Fibroblast of skin of scalp (primary cell): ENCODE measurements around the gene TRIM4.
"Not testable (repeated sequence)": the region's sequence is repeated elsewhere in the genome, so short reads cannot be mapped to it uniquely, and the experiment has no call there.

Experiments
- DNase-seq: peaks from one replicate; pipeline ENCODE4 v3.0.0-alpha.2; 2013

The TRIM4 gene

DNA sequence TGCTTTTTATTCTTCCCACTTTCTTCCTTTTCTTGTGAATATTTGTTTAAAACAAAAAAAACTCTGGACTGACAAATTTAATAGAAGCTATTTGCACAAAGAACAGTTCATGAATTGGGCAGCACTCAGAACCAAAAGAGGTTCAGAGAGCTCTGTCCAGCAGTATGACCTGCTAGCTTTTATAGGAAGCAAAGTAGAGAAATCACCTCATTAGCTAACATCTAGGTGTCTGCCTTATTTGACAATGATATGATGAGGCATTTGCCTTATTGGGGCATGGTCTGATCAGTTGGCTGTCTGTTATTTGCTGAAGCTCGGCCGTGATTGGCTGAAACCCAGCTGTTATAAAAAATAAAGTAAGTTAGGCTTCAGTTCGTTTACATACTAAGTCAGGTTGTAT lies 819 bp upstream of the TRIM4 start:
- DNase-seq = no peak

DNA sequence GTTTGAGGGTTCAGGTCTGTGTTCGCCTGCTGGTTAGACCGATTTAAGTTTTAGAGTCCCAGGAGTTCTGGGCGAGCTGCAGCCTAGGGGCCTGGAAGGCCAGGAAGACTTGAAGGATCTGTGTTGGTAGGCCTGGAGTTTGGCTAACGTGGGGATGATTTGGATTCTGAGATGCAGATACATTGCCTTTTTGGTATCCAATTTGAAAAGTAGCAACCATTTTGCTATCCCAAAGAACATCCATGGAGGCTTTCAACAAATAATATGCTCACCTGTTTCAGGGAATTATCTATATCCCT lies 433 bp upstream of the TRIM4 start:
- DNase-seq = no peak

DNA sequence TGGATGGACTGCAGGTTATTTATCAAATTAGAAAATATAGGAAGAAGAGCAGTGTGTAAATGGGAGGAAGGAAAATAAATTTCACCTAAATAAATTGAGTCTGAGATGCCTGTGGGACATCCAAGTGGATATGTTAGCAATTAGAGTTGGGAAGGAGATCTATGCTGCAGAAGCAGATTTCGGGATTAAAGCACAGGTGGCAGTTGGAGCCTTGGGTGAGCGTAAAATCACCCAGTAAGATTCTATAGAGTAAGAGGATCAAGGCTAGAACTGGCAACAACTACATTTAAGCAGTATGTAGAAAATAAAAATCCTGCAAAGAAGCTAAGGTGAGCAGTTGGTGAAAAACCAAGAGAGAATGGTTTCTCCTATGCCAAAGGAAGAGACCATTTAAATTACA lies 8.4 kb downstream of the TRIM4 start:
- no peak for DNase-seq

DNA sequence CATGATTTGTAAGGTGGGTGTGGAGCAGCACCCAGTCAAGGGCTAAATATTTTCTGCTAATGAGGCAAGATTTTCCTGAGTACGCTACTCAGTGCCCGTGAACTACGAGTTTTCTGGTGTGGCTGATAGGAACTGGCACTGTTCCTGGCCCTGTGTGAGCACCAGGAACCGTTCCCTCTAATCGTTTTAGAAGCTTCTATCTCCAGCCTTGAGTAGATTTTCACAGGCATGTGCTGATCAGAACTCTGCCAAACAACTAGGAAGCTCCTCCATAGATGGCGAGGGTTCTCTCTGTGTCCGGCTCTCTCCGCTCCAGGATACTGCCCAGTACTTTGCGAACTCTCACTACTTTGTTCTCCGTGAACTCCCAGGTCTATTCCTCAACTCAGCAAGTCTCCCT lies 17.7 kb downstream of the TRIM4 start:
- DNase-seq = no peak

DNA sequence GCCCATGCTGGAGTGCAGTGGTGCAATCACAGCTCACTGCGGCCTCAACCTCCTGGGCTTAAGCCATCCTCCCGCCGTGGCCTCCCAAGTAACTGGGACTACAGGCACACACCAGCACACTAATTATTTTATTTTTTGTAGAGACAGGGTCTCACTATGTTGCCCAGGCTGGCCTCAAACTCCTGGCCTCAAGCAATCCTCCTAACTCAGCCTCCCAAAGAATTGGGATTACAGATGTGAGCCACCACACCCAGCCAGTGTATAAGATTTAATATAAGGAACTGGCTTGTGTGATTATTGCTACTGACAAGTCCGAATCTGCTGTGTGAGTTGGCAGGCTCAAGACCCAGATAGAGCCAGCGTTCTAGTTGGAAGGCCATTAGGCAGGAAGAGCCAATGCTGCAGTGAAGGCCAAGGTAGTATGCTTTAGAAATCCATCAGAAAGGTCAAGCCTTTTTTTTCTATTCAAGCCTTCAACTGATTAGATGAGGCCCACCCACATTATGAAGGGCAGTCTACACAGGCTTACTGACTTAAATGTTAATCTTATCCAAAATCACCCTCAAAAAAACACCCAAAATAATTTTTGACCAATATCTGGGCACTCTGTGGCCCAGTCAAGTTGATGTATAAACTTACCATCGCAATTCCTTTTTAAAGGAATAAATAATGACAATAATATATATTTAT lies 19.4 kb downstream of the TRIM4 start:
- no peak for DNase-seq

DNA sequence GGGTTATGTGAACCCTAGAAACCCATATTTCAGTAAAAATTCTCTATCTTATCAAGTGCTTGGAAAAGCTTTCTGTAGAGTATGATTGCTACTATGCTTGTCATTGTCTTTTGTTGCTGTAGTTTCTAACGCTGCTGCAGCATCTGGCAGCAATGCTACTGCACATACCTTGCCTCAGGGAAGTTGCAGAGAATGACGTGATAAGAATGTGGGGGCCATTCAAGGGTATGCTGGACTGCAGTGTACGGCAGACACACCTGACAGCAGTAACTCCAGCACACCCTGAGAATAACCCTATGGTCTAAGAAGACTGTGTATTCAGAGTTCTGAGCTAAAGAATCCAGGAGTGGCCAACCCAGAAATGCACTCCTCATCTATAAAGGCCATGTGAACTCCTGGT lies 20.5 kb downstream of the TRIM4 start:
- DNase-seq = no peak

DNA sequence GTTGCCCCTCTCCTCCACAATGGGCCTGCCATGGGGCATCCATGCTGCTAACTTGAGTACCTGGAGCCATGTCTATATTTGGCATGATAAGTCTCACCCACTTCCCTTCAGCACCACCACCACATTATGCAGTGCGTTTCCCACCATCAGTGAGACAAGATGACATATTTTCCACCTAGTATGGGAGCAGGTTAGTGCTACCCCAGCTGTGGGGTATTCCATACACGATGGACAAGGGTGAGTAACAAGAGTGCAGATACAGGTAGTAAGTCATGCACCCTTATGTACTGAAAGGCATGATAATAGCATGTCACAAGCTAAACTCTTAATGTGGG lies 21.3 kb downstream of the TRIM4 start:
- DNase-seq = no peak

DNA sequence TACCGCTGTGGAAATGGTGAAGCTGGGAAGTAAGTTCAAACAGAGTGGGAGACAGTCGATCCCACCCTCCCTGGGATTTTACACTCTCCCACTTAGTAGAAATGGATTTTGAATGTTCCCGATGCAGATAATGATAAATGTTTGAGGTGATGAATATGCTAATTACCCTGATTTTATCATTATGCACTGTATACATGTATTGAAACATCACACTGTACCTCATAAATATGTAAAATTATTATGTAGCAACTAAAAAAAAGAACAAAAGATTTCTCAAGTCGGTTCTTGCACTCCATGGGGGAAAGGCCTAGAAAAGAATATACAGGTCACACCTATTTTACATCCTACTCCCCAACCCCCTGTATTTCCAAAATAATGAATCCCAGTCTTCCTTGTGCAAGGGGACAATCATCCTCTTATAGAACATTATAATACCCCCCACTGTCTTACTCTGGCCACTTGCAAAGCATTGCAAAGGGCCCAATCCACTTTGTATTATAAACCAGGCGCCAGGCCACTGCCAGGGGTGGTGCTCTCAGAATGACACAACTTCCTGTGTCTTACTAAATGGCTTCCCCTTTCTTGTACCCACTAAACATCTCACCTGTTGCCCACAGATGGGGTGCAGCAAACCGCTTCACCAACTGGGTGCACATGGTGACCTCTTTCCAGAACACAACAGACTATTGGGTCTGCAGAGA lies 21.9 kb downstream of the TRIM4 start:
- DNase-seq = no peak

DNA sequence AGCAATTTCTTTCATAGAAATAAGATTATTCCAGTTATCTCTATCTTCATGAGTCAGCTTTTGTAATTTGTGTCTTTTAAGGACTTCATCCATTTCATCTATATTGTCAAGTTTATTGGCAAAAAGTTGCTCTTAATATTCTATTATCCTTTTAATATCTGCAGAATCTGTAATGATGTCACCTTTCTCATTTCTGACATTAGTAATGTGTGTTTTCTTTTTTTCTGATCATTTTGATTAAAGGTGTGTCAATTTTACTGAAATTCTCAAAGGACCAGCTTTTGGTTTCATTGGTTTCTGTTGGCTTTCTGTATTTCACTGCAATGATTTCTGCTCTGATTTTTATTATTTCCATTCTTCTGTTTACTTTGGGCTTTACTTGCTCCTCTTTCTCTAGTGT lies 24.6 kb downstream of the TRIM4 start:
- DNase-seq = no peak

DNA sequence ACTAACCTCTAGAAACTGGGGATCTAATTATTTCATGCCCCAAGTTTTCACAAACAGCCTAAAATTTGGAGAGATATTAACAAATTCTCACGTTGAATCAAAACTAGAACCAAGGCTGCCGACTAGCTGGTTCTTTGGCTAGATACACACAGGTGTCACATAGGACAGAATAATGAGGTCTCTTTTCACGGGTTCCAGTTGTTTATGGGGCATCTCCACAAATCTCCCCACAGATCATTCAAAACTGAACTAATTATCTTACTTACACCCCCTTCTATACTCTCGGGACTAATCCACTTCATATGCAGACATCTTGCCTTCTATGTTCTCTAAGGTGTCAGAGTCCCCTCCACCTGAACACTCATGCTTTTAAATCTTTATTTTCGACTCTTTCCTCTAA lies 26.1 kb downstream of the TRIM4 start:
- DNase-seq = no peak

DNA sequence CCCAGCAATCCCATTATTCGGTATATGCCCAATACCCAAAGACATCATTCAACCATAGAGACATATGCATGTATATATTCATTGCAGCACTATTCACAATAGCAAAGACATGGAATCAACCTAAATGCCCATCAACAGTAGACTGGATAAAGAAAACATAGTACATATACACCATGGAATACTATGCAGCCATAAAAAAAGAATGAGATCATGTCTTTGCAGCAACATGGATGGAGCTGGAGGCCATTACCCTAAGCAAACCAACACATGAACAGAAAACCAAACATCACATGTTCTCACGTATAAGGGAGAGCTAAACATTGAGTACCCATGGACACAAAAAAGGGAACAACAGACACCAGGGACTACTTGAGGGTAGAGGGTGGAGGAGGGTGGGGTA lies 29.0 kb downstream of the TRIM4 start:
- DNase-seq = not testable (repeated sequence)

DNA sequence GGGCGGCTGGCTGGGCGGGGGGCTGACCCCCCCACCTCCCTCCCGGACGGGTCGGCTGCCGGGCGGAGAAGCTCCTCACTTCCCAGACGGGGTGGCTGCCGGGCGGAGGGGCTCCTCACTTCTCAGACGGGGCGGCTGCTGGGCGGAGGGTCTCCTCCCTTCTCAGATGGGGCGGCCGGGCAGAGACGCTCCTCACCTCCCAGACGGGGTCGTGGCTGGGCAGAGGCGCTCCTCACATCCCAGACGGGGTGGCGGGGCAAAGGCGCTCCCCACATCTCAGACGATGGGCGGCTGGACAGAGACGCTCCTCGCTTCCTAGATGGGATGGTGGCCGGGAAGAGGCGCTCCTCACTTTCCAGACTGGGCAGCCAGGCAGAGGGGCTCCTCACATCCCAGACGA lies 31.0 kb downstream of the TRIM4 start:
- DNase-seq = not testable (repeated sequence)

DNA sequence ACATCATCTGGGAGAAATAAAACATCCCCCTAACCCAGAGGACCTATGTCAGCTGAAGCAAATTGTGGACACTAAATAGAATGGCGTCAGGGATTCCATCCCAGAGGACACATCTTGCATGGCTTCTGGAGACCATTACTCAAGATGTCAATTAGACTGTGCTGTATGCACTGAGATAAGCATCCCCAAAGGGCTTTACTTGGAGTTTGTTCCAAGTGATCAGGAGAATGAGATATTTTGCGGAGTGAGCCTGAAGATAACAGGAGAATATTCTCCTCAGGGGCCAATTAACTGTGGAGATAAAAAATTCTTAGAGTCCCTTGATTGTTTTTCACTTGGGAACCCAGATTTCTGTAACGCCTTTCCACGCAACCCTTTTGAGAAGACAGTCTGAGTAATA lies 38.0 kb downstream of the TRIM4 start:
- DNase-seq = no peak

DNA sequence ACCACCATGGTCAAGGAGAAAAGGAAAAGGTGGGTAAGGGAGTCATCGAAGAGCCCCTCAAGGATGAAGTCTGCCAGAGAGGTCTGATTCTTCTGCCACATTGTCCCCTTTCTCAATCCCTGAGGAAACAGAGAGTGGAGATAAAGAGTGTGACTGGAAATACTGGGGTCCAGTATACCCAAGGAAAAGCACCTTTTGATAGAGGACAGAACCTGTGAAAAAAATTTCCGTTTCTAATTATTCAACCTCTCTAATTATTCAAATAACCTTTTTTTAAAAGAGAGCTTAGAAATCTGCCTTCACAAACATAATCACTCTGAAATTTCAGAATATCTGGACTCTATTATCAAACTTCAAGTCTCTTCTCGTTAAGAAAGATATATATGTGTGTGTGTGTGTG lies 42.4 kb downstream of the TRIM4 start, which contains the start of gene OR2AE1:
TSS of gene OR2AE1 (minus strand) at position 101 of the 400 bp plus-strand sequence. CDS start at position 101, 0 bp downstream.
- DNase-seq = no peak

DNA sequence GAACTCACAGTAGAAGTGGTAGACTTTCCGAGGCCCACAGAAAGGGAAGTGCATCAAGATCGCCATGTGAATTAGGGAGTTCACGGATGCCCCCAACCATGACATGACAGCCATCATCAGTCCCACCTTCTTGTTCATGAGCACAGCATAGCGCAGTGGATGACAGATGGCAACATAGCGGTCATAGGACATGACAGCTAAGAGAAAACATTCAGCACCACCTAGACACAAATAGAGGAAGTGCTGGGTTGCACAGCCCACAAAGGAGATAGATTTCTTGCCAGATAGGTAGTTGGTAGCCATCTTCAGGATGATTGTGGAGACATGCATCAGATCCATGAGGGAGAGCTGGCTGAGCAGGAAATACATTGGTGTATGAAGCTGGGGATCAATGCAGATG lies 42.8 kb downstream of the TRIM4 start:
- no peak for DNase-seq

DNA sequence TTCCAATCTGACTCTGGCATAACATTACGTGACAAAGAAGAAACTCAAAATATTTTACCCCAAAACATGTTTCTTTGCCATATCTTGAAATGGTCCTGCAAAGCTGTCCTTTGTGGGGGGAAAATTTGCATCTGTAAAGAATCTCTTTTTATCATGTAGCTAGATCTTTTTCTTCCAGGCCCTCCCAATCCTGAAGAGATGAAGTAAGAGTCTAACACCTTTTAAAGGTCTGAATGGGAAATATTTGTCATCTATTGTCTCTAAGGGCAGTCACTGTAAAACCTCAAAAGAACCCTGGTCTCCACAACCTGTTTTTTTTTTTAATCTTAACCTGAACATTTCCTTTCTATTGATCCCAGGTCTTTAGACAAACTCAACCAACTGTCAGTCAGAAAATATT lies 51.1 kb downstream of the TRIM4 start:
- no peak for DNase-seq

DNA sequence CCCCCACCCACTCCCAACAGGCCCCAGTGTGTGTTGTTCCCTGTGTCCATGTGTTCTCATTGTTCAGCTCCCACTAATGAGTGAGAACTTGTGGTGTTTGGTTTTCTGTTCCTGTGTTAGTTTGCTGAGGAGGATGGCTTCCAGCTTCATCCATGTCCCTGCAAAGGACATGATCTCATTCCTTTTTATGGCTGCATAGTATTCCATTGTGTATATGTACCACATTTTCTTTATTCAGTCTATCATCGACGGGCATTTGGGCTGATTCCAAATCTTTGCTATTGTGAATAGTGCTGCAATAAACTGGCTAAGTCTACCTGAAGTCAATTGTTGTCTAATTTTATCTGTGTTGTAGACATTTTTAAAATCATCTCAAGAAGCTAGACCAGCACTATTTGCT lies 51.9 kb downstream of the TRIM4 start:
- DNase-seq = not testable (repeated sequence)

DNA sequence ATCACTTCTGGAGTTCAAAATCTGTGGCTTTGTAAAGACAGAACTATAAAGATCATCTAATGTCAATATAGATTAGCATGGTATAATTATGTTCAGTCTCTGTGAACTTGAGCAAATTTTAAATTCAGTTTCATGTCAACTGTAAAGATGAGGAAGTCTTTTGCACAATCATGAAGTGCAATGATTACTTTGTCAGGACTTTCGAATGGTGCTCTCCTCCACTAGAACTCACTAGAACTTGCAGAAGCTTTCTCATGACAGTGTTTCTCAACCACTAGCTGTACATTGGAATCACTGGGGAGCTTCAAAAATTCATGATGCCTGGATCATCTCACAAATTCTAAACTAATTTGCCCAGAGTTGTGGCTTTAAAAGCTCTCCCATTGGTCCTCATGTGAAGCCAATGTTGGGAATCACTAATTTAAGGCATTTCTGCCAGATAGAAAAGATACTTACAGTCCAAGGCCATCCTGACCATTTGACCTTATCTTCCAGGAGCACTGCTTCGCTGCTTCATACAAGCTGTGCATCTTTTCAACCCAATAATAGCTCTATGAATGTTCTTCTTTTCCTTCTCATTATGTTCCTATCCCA lies 55.4 kb downstream of the TRIM4 start:
- DNase-seq = no peak

DNA sequence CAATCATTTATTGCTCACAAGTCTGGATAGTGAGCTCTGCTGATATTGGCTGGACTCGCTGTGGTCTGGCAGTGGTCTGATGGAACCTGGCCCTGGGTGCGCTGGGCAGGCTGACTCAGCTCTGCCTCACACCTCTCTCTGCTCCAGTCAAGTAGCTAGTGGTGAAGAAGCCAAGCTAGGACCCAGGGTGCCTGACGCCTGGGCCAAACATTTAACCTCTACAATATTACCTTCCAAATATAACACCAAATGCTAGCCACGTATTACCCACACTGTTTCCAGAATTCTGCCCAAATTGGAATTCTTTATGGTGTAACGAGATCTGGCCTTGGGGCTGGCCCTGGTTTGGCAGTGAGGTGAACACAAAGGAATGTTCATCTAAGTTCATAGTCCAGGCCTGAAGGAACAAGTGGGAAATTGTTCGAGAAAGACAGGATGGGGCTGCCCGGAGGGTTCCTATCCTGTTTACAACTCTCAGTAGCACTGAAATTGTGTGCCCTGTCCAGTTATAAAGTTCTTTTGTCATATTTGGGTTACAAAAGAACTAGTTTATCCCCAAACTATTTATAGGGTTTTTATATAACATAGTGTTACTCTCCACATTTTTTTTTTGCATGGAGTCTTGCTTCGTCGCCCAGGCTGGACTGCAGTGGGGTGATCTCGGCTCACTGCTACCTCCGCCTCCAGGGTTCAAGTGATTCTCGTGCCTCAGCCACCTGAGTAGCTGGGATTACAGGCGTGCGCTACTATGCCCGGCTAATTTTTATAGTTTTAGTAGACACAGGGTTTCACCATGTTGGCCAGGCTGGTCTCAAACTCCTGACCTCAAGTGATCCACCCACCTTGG lies 58.8 kb downstream of the TRIM4 start:
- peak; percentile 4 for DNase-seq

DNA sequence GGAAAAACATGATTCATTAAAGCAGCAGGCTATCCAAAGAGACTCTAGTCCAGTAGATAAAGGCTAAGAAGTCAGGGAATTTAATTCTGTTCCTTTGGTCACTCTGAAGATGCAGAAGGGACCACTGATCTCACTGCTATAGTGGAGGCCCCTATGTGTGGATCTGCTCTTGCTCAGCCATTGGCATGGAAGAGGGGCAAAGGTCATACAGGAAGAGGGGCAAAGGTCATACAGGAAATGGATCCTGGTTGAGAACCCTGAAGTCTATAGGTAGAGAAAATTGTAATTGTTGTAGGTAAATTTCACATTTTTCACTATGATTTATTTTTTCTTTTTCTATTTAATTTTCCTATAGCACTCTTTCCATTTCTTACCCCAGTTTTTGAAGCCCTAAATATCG lies 64.1 kb downstream of the TRIM4 start:
- no peak for DNase-seq

DNA sequence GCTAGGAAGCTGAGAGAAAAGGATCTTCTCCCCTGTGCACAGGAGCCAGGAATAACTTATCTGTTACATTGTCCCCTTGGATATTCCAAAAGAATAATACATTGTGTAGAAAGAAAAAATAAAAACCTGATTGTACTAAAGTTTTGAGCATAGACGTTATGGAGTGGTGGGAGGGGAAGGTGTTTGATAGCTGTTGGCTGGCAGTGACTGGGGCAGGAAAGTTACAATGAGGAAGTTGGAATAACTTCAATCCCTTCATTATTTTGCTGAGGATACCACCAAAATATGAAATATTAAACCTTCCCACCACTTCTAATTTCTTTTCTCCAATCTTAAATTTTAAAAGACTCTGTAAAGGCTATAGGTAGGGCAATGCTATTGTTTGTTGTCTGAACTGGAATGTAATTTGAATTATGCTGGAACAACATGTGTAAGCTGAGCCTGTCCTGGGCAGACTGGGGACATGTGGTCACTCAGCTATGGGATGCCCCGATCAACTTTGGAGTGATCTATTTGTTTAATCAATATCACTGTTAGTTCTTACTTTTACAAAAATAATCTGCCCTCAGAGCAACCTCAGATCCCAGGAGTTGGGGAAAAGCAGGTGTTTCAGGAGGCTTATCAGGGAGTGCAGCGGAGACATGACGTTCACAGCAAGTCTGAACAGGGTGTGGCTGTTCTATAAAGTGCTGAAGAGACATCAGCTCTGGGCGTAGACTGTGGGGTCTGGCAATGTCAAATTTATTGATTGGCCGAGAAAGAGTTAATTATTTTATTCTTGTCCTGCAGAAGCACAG lies 70.7 kb downstream of the TRIM4 start:
- no peak for DNase-seq

DNA sequence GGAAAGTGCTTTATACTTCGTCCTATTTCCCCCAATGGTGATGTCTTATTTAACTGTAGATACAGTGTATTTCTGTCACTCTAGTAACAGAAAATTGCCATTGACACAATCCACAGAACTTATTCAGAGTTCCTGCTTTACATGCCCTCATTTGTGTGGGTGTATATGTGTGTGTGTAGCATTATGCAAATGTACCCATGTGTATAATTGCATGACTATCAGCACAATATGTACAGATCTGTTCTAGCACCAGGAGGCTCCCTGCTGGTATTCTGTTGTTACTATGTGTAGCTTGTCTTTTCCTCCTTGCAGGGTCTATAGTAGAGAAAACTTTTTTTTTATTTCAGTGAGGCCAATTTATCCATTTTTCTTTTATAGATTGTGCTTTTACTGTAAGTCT lies 75.0 kb downstream of the TRIM4 start:
- no peak for DNase-seq

DNA sequence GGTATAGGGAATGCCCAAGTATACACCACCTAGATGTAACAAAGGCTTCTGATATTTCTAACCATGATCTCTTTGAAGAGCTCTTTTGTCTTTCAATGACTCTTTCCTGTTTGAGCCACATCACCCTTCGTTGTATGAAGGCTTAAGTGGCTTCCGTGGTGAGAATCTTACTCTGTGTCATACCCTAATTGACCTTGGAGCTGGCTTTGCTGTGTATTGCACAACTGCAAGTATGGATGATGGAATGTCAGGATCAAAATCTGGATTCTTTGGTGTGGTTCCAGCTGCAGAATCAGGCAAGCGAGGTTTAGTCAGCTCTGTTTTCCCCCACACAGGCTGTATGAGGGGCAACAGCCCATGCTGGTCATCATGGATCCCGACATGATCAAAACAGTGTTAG lies 75.5 kb downstream of the TRIM4 start:
- DNase-seq = peak; percentile 4
